GM21619 (cell line): ENCODE measurements around the gene FBLN2.

ENCODE experiments used
- ATAC-seq: cut with Tn5 transposase; IDR thresholded peaks from one replicate; pipeline ENCODE4 v1.9.1; 2021; ENCODE audit not compliant: unreplicated experiment

Gene FBLN2

DNA sequence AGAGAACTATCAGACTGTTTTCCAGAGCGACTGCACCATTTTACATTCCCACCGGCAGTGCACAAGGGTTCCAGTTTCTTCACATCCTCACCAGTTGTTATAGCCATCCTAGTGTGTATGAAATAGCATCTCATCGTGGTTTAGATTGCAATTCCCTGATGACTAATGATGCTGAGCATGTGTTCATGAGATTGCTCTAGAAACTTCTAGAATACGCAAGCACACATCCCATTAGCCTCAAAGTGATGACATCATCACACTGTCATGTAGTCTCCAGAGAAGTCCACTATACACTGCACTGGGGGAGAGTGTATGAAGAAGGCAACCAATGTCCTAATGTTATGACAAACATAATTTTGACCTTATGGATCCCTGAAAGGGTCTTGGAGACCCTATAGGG, 30.1 kb downstream of the FBLN2 start:
- no peak for ATAC-seq

- ATAC-seq = no peak
These were observed 31.5 kb downstream of the FBLN2 start for GRCh38 chr3:13580256-13581023.

- no peak for ATAC-seq
These were observed 32.8 kb downstream of the FBLN2 start for GRCh38 chr3:13581485-13582365.

DNA sequence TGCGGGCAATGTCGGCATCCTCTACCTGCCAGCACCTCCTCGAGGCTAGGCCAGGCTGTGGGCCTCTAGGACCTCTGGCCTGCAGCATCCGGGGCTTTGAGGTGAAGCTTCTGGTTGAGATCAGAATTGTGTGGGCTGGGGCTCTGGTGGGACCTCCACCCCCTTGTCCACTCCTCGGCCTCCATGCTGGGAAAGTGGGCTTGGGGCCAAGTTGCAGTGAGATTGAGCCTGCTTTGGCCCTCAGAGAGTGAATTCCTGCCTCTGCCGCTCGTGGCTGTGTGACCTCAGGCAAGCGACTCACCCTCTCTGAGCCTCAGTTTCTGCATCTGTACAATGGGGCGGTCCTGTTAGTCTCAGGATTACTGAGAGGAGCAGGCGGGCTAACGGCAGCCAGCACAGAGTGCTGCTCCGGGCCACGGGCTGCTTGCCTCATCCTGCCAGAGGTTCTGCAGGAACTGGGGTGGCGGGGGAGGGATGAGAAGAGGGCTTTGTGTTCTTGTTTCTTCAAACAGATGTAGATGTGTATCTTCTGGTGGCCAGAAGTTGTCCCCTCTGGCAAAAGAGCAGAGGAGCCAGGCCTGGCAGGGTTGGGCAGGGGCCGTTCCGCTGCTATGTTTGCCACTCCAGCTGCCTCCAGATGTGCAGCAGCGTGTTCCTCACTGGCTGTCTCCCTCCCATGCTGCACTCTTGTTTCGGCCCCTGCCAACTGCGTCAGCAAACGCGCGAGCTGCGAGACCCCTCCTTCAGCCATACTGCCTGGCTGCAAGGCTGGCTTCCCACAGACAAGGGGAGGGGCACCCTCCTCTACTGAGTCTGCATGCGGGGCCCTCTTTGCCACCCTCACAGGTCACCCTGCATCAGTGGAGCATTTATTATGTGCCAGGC, 33.7 kb downstream of the FBLN2 start:
- ATAC-seq = no peak

DNA sequence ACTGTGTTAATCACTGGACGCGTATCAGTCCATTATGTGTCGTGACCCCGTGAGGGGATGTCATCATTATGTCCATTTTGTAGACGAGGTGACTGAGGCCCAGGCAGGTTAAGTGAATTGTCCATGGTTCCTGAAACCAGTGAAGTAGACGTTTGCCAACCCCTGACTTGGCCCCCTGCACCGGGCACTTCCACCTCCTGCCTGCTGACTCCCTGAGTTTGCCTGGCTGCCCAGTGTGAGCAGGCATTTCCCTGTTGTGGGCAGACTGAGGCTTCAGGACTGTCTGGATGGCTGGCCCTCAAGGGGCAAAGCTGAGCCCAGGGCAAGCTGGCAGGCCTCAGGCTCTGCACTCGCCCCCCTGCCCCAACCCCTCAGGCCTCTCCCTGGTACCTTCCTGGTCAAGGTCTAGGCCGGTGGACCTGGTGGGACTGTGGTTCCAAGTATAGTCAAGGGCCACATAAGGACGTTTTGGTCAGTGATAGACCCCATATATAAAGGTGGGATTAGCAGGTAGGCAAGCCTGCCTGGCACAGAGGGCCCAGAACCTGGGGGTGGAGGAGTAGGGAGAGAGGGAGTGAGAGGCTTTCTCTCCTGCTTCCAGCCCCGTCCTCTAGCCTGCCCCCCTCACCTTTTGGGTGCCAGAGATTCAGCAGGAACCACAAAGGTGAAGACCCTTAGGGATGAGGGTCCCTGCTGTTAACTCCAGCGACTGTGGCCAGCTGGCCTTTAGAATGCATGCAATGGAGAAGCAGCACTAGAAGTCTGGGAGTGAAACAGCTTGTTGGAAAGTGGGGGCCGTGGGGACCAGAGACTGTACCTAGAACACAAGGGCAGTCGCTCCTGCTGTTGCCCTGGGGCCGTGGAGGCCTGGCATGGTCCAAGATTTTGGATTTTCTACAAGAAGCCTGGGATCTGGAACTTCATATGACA, 34.6 kb downstream of the FBLN2 start:
- ATAC-seq = no peak

GRCh38 chr3:13584427-13584891, 35.5 kb downstream of the FBLN2 start:
- no peak for ATAC-seq

GRCh38 chr3:13584901-13585300, 36.0 kb downstream of the FBLN2 start:
- no peak for ATAC-seq

GRCh38 chr3:13587442-13587841, 38.5 kb downstream of the FBLN2 start:
- ATAC-seq = no peak

- ATAC-seq = no peak
These were observed 39.3 kb downstream of the FBLN2 start for GRCh38 chr3:13588221-13588701.

- ATAC-seq = no peak
These were observed 40.1 kb downstream of the FBLN2 start for GRCh38 chr3:13588993-13589392.

DNA sequence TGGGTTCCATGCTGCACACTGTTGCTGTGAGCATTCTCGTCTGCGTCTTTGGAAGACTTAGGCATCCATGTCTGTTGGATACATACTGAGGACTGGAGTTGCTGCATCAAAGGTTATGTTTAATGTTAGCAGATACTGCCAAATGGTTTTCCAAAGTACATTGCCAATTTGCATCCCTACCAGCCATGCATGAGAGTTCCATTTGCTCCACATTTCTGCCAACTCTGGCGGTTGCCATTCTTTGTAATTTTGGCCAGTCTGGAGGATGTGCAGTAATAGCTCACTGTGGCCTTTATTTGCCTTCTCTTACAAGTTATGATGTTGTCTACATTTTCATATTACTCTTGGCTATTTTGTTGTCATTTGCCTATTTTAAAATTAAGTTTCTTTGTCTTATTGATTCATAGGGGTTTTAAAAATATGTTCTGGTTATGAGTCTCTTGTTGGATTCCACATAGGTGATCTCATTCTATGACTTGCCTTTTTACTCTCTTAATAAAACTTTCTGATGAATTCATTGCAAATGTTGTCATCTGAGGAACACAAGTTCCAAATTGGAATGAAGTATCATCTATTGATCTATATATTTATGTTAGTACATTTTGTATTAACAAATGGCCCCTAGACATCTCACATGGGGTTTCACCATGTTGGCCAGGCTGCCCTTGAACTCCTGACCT, 42.1 kb downstream of the FBLN2 start:
- no peak for ATAC-seq

DNA sequence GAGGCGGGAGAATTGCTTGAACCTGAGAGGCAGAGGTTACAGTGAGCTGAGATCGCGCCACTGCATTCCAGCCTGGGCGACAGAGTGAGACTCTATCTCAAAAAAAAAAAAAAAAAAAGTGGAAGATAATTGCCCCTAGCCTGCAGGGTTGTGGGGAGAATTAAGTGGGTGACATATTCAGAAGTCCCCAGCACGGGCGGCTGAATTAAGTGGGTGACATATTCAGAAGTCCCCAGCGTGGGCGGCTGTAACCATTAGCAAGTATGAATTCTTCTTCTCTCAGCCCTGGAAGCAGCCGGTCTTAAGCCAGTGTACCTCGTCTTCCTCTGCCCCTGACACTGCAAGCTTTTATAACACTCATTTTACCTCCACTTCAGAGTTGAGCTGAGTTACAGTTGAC, 44.7 kb downstream of the FBLN2 start:
- no peak for ATAC-seq

GRCh38 chr3:13594146-13594545, 45.2 kb downstream of the FBLN2 start:
- no peak for ATAC-seq

DNA sequence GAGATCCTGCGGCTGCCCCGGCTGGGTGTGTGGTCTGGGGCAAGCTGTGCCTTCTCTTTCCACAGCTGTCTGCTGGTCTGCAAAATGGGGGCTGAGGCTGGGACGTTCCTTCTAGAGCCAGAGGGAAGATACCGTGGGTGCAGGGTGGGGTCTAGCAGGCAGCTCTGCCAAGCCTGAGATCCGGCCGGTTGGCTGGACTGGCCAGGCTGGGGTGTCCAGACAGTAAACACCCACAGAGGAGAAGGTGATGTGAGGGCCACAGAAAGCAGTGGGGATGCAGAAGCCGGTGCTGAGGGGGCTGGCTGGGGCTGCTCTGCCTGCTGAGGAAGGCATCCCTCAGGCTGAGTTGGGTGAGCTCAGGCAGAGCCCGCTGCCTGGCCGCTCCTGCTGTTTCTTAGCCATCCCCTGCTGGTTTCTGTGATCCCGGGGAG, 46.1 kb downstream of the FBLN2 start:
- no peak for ATAC-seq

DNA sequence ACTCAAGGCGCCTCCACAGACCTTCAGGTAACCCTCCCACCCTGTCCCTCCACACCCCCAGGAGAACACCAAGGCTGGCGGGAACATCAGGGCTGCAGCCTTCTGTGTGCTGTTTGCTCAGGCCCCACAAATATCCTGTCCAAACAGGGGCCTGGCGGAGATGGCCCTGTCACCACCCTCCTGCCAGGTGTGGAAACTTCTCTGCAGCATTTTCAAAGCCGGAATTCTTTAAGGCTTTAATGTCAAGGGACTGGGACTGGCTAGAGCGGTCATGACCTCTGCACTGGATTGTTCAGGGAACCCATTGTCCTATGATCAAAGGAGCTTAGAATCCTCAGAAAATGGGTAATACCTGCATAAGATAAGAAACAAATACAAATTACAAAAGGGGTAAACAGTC, 46.6 kb downstream of the FBLN2 start:
- no peak for ATAC-seq

DNA sequence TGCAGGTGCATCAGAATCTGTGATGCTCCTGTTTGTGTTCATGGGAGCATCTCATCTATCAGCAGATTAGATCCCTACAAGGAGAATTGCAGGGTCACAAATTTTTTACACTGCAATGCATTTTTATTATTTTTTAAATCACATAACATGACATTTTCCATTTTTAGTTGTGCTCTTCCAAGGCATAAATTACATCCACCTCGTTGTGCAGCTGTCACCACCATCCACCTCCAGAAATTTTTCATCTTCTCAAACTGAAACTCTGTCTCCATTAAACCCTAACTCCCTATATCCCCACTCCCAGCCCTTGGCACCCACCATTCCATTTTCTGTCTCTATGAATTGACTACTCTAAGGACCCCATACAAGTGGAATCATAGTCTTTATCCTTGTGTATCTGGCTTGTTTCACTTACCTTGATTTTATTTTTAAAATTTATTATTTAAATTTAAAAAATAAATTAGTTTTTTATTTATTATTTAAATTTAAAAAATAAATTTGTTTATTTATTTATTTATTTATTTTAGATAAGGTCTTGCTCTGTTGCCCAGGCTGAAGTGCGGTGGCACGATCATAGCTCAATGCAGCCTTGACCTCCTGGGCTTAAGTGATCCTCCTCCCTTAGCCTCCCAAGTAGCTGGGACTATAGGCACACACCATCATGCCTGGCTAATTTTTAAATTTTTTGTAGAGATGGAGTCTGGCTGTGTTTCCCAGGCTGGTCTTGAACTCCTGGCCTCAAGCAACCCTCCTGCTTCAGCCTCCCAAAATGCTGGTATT, 47.7 kb downstream of the FBLN2 start:
- no peak for ATAC-seq

DNA sequence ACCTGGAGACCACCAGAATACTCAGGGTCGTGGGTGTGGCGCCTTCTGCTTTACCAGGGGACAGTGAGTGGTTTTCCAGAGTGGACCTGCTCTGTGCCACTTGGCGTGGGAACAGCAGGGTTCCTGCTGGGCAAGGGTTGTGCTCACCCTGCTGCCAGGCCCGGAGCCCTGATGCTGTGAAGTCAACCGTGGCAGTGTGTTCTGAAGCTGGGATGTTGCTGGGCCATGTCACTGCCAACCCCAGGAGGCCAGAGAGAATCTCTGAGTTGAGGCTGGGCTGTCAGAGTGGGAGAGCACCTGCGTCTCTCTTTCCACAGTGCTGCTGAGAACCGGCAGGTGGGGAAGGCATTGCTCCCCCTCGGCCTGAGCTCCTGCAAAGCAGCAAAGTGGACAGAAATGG, 48.7 kb downstream of the FBLN2 start:
- no peak for ATAC-seq

GRCh38 chr3:13598201-13598600, 49.3 kb downstream of the FBLN2 start:
- ATAC-seq = no peak
